HG02852 (cell line): Measurements from ENCODE around the gene STIM1.

Experiments
- ATAC-seq: cut with Tn5 transposase; IDR thresholded peaks from one replicate; pipeline ENCODE4 v1.9.1; 2021; ENCODE audit warnings: mild to moderate bottlenecking, moderate library complexity; ENCODE audit not compliant: unreplicated experiment

The STIM1 gene

GRCh38 chr11:3909901-3910300 is 54.4 kb downstream of the STIM1 start:
- ATAC-seq, result no peak

- no peak for ATAC-seq
Observed at GRCh38 chr11:3911908-3912505, 56.5 kb downstream of the STIM1 start.

DNA sequence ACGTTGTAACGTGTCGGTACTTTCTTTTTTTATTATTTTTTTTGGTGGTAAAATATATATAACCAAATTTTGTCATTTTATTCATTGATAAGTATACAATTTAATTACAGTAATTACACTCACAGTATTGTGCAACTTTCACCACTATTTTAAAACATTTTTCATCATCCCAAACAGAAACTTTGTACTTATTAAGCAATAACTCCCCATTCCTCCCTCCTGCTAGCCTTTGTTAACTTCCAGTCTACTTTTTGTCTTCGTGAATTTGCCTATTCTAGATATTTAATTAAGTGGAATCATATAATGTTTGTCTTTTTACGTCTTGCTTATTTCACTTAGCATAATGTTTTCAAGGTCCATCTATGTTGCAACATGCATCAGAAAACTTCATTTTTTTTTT is 58.5 kb downstream of the STIM1 start:
- ATAC-seq, result no peak

- ATAC-seq, result no peak
Observed at GRCh38 chr11:3914805-3915204, 59.3 kb downstream of the STIM1 start.

- ATAC-seq, result no peak
Observed at GRCh38 chr11:3916962-3917361, 61.5 kb downstream of the STIM1 start.

- peak; percentile 66 for ATAC-seq
Observed at GRCh38 chr11:3920148-3920852, 64.8 kb downstream of the STIM1 start.

GRCh38 chr11:3922056-3922455 is 66.6 kb downstream of the STIM1 start:
- ATAC-seq, result no peak

DNA sequence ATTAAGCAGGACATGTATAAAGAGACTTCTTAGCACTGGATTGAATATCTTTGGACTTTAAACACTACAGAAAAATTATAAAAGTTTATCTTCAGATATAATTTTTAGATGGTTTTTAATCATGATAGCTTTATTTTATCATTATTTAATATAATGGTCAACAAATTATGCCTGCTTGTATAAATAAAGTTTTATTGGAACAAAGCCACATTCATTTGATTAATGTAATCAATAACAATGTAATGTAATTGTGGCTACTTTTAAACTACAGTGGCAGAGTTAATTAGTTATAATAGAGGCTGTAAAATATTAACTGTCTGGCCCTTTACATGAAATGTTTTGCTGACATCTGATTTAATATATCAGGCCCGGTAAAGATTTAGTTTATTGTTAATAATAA is 70.0 kb downstream of the STIM1 start:
- no peak for ATAC-seq

DNA sequence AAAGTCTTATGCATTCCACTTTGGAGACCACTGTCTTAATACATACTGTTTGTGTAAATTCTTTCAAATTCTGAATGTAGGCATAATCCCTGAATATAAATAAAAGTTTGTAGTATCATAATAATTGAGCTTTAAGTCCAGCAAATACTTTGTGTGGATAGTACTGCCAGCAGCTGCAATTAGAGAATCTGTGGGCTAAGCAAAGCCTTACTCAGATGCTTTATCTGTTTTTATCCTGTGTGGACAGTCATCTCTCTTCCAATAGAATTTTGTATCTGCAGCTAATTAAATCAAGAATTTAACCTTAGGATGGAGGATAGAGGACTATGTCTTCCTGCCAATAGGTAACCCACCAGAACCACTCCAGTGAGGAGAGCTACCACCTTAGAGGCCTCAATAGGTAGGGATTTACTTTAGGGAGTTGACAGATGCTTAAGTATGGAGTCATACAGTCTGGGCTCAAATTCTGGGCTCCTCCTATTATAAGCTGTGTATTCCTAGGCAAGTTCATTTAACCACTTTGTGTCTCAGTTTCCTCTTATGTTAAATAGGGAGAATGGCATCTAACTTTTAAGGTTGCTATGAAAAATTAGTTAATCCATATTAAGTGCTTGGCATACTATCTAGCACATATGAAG is 71.1 kb downstream of the STIM1 start:
- no peak for ATAC-seq

DNA sequence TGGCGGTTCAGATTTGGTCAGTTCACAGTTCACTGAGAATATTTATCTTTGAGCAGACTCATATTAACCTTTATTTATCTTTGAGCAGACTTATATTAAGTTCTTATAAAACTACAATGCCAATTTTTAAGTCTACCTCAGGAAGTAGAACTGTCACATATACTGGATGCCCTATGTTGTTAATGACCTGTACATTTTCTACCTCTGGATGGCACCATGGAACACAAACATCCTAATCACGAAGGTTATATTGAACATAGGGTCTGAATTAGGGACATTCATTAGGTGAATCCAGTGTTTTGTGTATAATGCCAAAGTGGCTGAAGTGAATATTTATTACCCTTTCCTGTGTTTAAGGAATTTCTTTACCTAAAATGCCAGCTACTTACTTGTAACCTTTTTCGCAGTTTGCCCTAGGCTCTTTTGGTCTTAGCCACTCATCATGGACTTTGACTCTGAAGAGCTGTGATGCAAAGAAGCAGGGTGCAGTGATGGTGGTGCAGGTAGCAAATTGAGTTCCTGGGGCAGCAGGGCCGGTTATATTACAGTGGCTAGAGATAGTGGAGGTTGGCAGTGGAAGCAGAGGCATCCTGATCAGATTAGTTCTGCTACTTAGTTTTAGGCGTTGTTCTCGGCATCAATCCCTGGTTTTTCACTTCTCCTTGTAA is 71.8 kb downstream of the STIM1 start:
- ATAC-seq, result no peak

DNA sequence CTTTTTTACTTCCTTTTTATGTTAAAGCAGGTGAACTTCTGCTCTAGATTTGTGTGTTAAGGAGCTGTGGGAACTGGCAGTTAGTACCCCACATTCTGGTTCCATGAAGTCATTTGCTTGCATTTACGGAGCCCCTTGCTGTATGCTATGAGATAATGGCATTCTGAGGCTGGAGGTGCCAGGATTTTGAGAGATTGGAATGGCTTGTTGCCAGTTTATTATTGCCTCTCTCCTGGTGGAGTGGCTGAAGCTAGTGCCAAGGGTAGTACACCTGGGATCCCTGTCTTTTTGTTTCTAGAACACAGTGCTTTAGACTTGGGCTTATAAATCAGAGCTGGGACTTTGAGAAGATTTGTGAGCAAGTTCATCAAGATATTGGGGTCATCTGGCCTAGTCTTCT is 73.8 kb downstream of the STIM1 start:
- no peak for ATAC-seq

- no peak for ATAC-seq
Observed at GRCh38 chr11:3929649-3930048, 74.2 kb downstream of the STIM1 start.

DNA sequence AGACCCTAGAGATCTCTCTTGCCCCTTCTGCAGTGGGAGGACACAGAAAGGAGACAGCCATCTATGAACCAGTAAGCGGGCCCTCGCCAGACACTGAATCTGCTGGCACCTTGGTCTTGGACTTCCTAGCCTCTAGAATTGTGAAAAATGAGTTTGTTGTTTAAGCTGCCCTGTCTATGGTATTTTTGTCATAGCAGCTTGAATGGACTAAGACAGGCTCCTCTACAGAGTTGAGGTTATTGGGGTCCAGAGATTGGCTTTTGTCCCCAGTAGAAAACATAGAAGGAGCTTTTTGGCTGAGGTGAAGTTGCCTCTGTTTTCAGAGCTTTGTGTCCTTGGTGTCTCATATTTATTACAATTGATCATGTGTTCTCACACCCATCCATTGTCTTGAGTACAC is 77.2 kb downstream of the STIM1 start:
- no peak for ATAC-seq

- ATAC-seq, result no peak
Observed at GRCh38 chr11:3933165-3933628, 77.7 kb downstream of the STIM1 start.

GRCh38 chr11:3934658-3935057 is 79.2 kb downstream of the STIM1 start:
- no peak for ATAC-seq

DNA sequence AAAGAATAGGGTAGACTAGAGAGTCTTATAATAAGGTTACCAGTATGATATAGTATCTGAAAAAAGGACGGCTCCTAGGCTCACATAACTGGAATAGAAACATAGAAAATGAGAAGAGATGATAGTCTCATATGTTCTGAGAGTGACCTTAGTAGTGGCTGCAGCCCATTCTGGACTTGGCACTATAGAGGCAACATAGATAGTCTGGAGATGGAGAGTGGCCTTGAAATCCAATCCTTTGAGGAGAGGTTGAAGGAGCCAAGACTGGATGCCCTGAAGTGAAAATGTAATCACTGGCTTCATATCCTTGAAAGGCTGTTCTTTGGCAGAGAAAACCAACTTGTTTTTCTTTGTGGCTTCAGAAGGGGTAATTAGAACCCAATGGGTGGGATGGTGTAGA is 81.1 kb downstream of the STIM1 start:
- ATAC-seq, result no peak

GRCh38 chr11:3939211-3939610 is 83.7 kb downstream of the STIM1 start:
- ATAC-seq, result no peak

DNA sequence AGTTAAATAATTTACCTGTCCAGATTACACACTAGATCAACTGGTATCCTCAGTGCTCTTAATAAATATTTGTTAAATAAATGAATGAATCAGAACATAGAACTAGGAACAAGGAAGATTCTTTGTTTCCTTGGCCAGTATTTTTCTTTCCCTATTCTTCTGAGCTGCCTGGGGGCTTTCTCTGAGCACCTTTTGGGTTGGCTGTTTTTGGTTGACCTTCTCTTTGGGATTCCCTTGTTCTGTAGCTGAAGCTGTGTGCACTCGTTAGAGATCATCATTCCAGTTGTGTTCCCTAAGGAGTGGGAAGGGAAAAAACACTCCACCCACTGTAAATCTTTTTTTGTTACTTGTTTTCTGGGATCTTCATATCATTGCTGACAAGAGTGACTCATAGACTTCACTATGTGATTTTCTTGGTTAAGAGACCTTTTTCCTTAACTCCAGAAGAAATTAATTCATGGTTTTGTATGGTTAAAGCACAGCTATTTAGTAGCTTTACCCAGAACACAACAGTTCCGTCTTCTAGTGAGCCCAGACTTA is 84.3 kb downstream of the STIM1 start:
- no peak for ATAC-seq

- peak; percentile 43 for ATAC-seq
Observed at GRCh38 chr11:3942160-3942955, 86.9 kb downstream of the STIM1 start.

GRCh38 chr11:3942956-3943497 is 87.6 kb downstream of the STIM1 start:
- no peak for ATAC-seq
